ENCODE data around the gene BLZF1. TPM values are rescaled to one million over a fixed set of nuclear protein-coding genes. Genes with fewer than 3 reads are reported as not detected.
A peak's percentile ranks its signal among the peaks of the same experiment; 100 is the strongest.

BLZF1 gene
- total RNA-seq, 1 donor from 2014 or later: 15.7 TPM

- no peak for TF ChIP-seq CTCF (IDR thresholded peaks at IDR 0.05; ENCODE audit: partially characterized antibody, unreplicated experiment)
- H3K4me1 Mint-ChIP-seq (ENCODE audit: low read depth, unreplicated experiment): peaks cover 15% of the 10 kb centered on the region
- no peak overlapping the region for H3K27ac Mint-ChIP-seq (ENCODE audit: unreplicated experiment)
- no peaks in the 10 kb centered on the region for H3K9me3 Mint-ChIP-seq (ENCODE audit: unreplicated experiment)
- no peak overlapping the region for H3K4me3 Mint-ChIP-seq (ENCODE audit: unreplicated experiment)
- peaks cover 1% of the 10 kb centered on the region for H3K27me3 Mint-ChIP-seq (ENCODE audit: unreplicated experiment)
- peak; percentile 24 for DNase-seq
- H3K36me3 Mint-ChIP-seq (ENCODE audit: unreplicated experiment): peaks cover 11% of the 10 kb centered on the region
These were observed 42.9 kb upstream of the BLZF1 start for GRCh38 chr1:169325117-169325516.

GRCh38 chr1:169326261-169326955, 41.6 kb upstream of the BLZF1 start:
- Mint-ChIP-seq H3K4me3 (ENCODE audit: unreplicated experiment) (no peak overlapping the region), H3K36me3 (ENCODE audit: unreplicated experiment) (peaks cover 12% of the 10 kb centered on the region), H3K4me1 (ENCODE audit: low read depth, unreplicated experiment) (peaks cover 15% of the 10 kb centered on the region), H3K27ac (ENCODE audit: unreplicated experiment) (no peak overlapping the region), H3K27me3 (ENCODE audit: unreplicated experiment) (peaks cover 1% of the 10 kb centered on the region), H3K9me3 (ENCODE audit: unreplicated experiment) (no peaks in the 10 kb centered on the region)
- no peak for DNase-seq
- no peak for TF ChIP-seq CTCF (IDR thresholded peaks at IDR 0.05; ENCODE audit: partially characterized antibody, unreplicated experiment)

- no peak for DNase-seq
- peaks cover 13% of the 10 kb centered on the region for H3K4me1 Mint-ChIP-seq (ENCODE audit: low read depth, unreplicated experiment)
- no peak overlapping the region for H3K4me3 Mint-ChIP-seq (ENCODE audit: unreplicated experiment)
- H3K27ac Mint-ChIP-seq (ENCODE audit: unreplicated experiment): no peak overlapping the region
- TF ChIP-seq CTCF (IDR thresholded peaks at IDR 0.05; ENCODE audit: partially characterized antibody, unreplicated experiment): no peak
- peaks cover 1% of the 10 kb centered on the region for H3K27me3 Mint-ChIP-seq (ENCODE audit: unreplicated experiment)
- H3K36me3 Mint-ChIP-seq (ENCODE audit: unreplicated experiment): peaks cover 12% of the 10 kb centered on the region
- H3K9me3 Mint-ChIP-seq (ENCODE audit: unreplicated experiment): no peaks in the 10 kb centered on the region
These were observed 41.1 kb upstream of the BLZF1 start for GRCh38 chr1:169326956-169327268.

GRCh38 chr1:169327875-169328274, 40.1 kb upstream of the BLZF1 start:
- H3K4me1 Mint-ChIP-seq (ENCODE audit: low read depth, unreplicated experiment): peaks cover 12% of the 10 kb centered on the region
- H3K27me3 Mint-ChIP-seq (ENCODE audit: unreplicated experiment): peaks cover 1% of the 10 kb centered on the region
- H3K27ac Mint-ChIP-seq (ENCODE audit: unreplicated experiment): no peak overlapping the region
- H3K4me3 Mint-ChIP-seq (ENCODE audit: unreplicated experiment): no peak overlapping the region
- DNase-seq: no peak
- H3K9me3 Mint-ChIP-seq (ENCODE audit: unreplicated experiment): no peaks in the 10 kb centered on the region
- TF ChIP-seq CTCF (IDR thresholded peaks at IDR 0.05; ENCODE audit: partially characterized antibody, unreplicated experiment): no peak
- peaks cover 12% of the 10 kb centered on the region for H3K36me3 Mint-ChIP-seq (ENCODE audit: unreplicated experiment)

GRCh38 chr1:169329383-169329782, 38.6 kb upstream of the BLZF1 start:
- no peak overlapping the region for H3K27ac Mint-ChIP-seq (ENCODE audit: unreplicated experiment)
- H3K36me3 Mint-ChIP-seq (ENCODE audit: unreplicated experiment): peaks cover 12% of the 10 kb centered on the region
- no peaks in the 10 kb centered on the region for H3K9me3 Mint-ChIP-seq (ENCODE audit: unreplicated experiment)
- TF ChIP-seq CTCF (IDR thresholded peaks at IDR 0.05; ENCODE audit: partially characterized antibody, unreplicated experiment): no peak
- peaks cover 7% of the 10 kb centered on the region for H3K4me1 Mint-ChIP-seq (ENCODE audit: low read depth, unreplicated experiment)
- H3K27me3 Mint-ChIP-seq (ENCODE audit: unreplicated experiment): peaks cover 1% of the 10 kb centered on the region
- H3K4me3 Mint-ChIP-seq (ENCODE audit: unreplicated experiment): no peak overlapping the region
- no peak for DNase-seq
